ENCODE data around the gene PDE6G. TPM values are rescaled to one million over a fixed set of nuclear protein-coding genes. Genes with fewer than 3 reads are reported as not detected.

Gene PDE6G
- not detected in 2 replicates for total RNA-seq
- 0.39 TPM for polyA plus RNA-seq (2012)

DNA sequence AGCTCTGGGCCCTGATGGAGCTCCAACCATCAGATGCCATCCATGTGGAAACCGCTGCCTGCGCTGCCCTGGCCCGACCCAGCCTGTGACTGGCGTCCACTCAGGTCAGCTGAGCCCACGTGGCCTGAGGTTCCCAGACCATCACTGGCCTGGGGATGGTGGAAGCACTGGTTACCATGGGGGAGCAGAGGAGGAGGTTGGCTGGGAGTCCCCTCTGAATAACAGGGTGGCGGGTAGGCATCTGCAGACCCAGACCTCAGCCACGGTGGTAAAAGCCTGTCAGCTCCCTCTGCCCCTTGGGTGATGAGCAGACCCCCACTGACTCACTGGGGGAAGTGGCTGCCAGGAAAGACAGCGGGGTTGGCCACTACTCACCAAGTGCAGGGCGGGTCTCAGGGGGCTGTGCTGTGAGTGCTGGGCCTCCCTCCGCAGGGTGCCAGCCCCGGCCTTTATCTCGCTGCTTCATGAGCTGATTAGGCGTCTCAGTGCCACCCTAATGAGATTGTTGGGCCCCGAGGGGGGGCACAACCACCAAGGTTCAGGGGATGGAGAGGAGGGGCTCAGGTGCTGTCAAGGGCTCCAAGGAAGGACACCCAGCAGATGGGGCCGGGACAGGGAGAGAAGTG is at the start of gene PDE6G:
TSS of gene PDE6G (minus strand) at position 425 of the 626 bp plus-strand sequence. CDS start 3,237 bp downstream, outside the sequence.
- DNase-seq (ENCODE audit: low read depth): no peak

GRCh38 chr17:81705518-81706231 is 49.3 kb upstream of the PDE6G start:
- no peak for DNase-seq (ENCODE audit: low read depth)

DNA sequence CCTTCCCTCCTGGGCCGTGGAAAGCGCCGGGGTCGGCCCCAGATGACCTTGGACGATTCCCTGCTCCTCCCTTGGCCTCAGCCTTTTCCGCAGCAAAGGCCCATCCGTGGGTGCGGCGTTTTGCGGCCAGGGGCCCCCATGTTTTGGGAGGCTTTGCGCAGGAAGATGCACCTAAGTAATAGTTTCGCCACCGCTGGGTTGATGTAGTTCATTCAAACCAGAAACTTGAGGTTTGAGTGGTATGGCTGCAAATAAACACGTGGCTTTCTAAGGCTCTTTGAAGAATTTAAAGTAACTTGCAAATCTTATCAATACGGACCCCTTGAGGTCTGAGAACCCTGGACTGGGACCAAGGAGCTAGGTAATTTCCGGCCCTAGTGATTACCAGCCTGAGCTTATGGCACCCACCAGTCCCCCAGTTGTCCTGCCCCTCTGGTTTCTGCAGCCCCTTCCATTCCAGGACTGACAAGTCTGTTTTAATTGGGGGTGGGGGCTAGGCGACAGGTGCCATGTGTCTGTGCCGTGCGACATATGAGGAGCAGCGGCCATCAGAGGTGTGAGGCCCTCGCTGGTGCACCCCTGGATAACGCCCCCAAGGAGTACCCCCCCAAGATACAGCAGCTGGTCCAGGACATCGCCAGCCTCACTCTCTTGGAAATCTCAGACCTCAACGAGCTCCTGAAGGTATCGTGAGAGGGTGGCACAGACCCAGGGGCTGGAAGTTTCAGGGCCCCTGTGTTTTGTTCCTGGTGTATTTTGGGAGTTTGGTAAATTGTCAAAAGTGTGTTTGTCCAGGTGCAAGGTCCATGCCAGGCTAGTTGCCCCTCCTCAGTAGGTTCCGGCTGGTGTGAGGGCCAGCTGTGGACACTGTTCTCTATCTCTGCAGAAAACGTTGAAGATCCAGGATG is 47.7 kb upstream of the PDE6G start:
- DNase-seq (ENCODE audit: low read depth): no peak

- peak; percentile 95 for DNase-seq (ENCODE audit: low read depth)
Measured at GRCh38 chr17:81702934-81703746, 46.8 kb upstream of the PDE6G start, which contains the start of gene MRPL12. Gene MRPL12, plus strand, starts transcription at chr17:81703367. Its CDS starts 135 bp downstream, at chr17:81703502.

- DNase-seq (ENCODE audit: low read depth): no peak
Measured at GRCh38 chr17:81701288-81702071, 45.1 kb upstream of the PDE6G start.

DNA sequence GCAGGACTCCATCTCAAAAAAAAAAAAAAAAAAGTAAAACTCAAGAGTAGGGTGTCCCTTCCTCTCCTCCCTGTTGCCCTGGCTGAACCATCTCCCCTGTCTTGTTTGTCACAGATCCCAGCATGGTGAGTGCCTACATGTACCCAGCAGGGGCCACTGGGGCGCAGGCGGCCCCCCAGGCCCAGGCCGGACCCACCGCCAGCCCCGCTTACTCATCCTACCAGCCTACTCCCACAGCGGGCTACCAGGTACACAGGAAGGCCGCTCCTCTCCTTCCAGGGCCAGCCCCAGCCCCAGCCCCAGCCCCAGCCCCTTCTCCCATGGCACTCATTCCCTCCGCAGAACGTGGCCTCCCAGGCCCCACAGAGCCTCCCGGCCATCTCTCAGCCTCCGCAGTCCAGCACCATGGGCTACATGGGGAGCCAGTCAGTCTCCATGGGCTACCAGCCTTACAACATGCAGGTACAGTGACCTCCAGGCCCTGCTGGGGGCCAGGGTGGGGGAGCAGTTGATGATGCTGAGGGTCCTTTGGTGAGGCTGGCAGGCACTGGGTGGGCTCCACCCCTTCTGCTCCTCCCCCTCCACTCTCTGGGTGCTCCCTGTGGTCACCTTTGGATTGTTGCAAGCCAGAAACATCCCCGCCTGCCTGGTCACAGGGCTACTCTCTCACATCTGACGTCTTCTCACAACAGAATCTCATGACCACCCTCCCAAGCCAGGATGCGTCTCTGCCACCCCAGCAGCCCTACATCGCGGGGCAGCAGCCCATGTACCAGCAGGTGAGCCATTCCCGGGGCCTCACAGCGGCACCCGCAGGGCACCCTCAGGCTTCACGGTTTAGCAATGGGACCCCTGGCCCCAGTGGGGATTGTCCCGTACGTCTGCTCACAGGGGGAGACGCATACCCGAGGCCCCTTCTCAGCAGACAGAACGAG is 44.3 kb upstream of the PDE6G start:
- no peak for DNase-seq (ENCODE audit: low read depth)

DNA sequence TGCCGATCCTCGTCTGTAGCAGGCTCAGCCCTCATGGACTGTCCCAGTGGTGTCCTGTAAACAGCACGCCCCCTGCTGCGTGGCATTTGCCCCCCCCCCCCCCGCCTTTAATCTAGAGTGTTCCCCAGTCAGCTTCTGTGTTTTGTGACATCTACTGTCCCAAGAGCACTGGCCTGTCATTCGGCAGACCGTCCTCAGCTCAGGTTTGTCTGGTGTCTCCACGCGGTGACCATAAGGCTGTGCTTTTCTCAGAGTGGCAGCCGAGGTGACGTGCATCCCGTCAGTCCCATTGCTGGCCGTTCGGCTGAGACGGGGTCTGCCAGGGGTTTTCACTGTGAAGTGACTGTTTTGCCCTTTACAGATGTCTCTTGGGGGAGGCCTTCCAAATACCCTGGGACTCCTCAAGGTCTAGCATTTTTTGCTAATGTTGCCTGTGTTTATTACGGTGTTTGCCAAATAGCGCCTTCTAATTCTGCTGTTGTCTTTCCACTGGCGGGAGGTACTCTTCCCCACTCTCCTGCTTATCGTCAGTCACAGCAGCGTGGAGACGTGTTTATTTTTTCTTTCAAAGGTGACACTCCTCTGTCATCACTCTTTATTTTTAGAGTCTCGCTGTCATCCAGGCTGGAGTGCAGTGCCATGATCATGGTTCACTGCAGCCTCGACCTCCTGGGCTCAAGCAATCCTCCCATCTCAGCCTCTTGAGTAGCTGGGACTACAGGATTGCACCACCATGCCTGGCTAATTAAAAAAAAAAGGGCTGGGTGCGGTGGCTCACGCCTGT is 41.1 kb upstream of the PDE6G start:
- no peak for DNase-seq (ENCODE audit: low read depth)

DNA sequence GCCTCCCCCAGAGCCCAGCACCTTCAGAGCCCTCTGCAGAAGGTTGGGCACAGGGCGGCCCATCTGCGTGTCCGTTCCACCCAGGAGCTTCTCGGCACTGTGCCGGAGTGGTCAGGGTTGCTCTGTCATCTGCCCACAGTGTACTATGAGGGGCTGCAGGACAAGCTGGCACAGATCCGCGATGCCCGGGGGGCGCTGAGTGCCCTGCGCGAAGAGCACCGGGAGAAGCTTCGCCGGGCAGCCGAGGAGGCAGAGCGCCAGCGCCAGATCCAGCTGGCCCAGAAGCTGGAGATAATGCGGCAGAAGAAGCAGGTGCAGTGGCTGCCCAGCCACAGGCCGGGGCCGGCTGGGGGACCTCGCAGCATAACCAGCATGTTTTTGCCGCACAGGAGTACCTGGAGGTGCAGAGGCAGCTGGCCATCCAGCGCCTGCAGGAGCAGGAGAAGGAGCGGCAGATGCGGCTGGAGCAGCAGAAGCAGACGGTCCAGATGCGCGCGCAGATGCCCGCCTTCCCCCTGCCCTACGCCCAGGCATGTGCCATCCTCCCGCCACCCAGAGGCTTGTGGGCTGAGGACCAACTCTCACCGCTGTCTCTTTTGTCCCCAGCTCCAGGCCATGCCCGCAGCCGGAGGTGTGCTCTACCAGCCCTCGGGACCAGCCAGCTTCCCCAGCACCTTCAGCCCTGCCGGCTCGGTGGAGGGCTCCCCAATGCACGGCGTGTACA is 40.0 kb upstream of the PDE6G start:
- no peak for DNase-seq (ENCODE audit: low read depth)

DNA sequence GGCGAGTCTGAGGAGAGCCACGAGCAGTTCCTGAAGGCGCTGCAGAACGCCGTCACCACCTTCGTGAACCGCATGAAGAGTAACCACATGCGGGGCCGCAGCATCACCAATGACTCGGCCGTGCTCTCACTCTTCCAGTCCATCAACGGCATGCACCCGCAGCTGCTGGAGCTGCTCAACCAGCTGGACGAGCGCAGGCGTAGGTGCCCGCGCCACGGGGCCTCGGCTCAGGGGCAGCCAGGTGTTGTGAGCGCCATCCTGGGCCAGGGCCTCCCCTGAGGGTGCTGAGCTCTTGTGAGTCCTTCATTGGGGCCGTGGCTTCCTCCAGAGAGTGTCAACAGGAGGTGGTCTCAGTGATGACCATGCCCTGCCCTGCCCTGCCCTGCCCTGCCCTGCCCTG is 39.5 kb upstream of the PDE6G start:
- no peak for DNase-seq (ENCODE audit: low read depth)

GRCh38 chr17:81695211-81695610 is 38.9 kb upstream of the PDE6G start:
- DNase-seq (ENCODE audit: low read depth): peak; percentile 25

DNA sequence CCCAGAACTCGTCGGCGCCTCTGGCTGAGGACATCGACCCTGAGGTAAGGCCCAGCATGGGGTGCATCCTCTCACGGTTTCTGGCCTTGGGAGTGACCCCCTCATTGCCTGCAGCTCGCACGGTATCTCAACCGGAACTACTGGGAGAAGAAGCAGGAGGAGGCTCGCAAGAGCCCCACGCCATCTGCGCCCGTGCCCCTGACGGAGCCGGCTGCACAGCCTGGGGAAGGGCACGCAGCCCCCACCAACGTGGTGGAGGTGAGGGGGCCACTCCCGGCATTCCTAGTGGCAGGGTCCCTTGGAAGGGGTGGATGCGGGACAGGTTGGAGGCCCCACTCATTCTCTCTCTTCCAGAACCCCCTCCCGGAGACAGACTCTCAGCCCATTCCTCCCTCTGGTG is 38.5 kb upstream of the PDE6G start:
- no peak for DNase-seq (ENCODE audit: low read depth)

DNA sequence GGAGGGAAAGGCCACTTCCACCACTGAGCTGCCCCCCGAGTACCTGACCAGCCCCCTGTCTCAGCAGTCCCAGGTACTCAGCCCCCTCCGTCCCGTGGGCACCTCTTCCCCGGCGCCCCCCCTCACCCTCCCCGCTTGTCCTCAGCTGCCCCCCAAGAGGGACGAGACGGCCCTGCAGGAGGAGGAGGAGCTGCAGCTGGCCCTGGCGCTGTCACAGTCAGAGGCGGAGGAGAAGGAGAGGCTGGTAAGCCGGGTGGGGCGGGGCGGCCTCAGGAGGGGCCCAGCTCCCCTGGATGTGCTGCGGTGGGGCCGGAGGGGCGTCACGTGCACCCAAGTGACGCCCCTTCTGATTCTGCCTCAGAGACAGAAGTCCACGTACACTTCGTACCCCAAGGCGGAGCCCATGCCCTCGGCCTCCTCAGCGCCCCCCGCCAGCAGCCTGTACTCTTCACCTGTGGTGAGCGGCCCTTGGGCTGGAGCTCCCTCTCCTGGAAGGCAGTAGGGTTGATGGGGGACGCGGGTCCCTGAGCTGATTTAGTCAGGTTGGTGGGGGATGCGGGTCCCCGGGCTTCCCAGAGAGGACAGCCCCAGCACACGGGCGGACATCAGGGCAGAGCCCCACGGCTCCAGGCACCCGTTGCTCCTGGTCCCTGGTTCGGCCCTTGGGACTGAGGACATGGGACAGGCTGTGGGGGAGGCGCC is 37.3 kb upstream of the PDE6G start:
- DNase-seq (ENCODE audit: low read depth): no peak

DNA sequence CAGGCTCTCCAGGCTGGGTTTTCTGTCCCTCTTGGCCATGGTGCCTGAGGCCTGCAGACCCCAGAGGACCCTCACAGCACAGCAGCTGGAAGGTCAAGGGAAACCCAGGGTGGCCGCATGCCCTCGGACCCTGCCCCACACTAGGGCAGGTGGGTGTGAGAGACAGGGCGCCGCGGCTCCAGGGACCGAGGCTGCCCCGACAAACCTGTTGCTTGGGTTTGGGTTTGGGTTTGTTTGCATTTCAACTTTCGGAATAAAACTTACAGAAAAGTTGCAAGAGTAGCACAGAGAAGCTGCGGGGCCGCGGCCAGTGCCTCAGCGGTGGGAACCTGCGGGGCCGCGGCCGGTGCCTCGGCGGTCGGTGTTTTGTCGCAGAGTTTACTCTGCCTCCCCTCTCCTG is 35.3 kb upstream of the PDE6G start:
- no peak for DNase-seq (ENCODE audit: low read depth)

DNA sequence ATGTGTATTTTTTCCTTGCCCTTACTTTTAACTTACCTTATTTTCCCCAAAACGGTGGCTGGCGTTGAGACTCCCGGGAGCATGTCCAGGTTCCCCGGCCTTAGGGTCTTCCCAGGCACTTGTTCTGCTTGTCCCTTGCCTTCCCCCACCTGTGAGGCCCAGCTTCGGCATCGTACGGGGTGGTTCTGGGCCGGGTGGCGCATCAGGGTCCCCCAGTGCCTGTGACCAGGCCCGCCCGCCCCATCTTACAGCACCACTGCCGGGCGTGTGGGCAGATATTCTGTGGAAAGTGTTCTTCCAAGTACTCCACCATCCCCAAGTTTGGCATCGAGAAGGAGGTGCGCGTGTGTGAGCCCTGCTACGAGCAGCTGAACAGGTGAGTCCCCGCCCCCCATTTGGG is 34.9 kb upstream of the PDE6G start:
- no peak for DNase-seq (ENCODE audit: low read depth)

- no peak for DNase-seq (ENCODE audit: low read depth)
Measured at GRCh38 chr17:81690549-81690948, 34.2 kb upstream of the PDE6G start.

DNA sequence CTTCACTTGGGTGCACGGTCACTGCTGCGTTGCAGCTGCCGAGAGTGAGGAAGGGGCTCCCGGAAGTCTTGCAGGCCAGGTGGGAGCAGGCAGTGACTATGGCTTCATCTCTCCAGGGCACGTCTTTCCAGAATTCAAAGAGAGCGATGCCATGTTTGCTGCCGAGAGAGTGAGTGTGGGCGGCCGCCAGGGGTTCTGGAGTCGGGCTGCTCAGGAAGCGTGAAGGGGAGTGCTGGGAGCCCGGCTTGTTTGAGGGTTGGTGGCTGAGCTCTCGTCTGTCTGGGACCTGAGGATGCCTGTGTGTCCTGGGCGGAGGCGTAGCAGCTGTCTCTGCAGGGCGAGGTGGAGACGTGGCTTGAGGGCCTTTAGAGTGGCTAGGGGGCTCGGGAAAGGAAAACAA is 33.7 kb upstream of the PDE6G start:
- no peak for DNase-seq (ENCODE audit: low read depth)

- DNase-seq (ENCODE audit: low read depth): no peak
Measured at GRCh38 chr17:81688616-81689015, 32.3 kb upstream of the PDE6G start.

Measured in myocyte (in vitro differentiated cells).